ENCODE results near the gene MID2. TPM values are rescaled to one million over a fixed set of nuclear protein-coding genes. Genes with fewer than 3 reads are reported as not detected.

MID2 gene
- total RNA-seq, 4 donors from 2014 or later: 37.9 to 55.3 (median 46.5) TPM

- peaks cover 0 to 6% of the 10 kb centered on the region in 2 donors for H3K4me1 ChIP-seq
- H3K4me3 ChIP-seq (replicated peaks in 1 of 3): no peak overlapping the region
- H3K27ac ChIP-seq: peak overlapping the region in 1 of 3 donors; percentile 44
- no peaks in the 10 kb centered on the region for H3K36me3 ChIP-seq
- peak; percentile 74 to 78 for DNase-seq
- no peaks in the 10 kb centered on the region for H3K9me3 ChIP-seq
- no peaks in the 10 kb centered on the region for H3K27me3 ChIP-seq
- 46 to 51% methylated on average over 4 to 6 of the region's 6 CpGs for WGBS, 2 donors
- intact Hi-C loops (cut with DNase I): no loop called here
- TF ChIP-seq POLR2A (IDR thresholded peaks at IDR 0.05) (no peak), CTCF (IDR thresholded peaks at IDR 0.05) (no peak)
These were observed 45.5 kb downstream of the MID2 start for GRCh38 chrX:107871136-107871535.

- no peak for TF ChIP-seq POLR2A (IDR thresholded peaks at IDR 0.05)
- TF ChIP-seq CTCF (IDR thresholded peaks at IDR 0.05): no peak
- 31 to 51% methylated on average over 4 to 5 of the region's 5 CpGs for WGBS, 2 donors
These were observed 52.4 kb downstream of the MID2 start for GRCh38 chrX:107878106-107878505.

GRCh38 chrX:107880054-107880610, 54.5 kb downstream of the MID2 start:
- H3K27me3 ChIP-seq: no peaks in the 10 kb centered on the region
- H3K9me3 ChIP-seq: no peaks in the 10 kb centered on the region
- no peak overlapping the region for H3K4me3 ChIP-seq (replicated peaks in 1 of 3)
- DNase-seq: peak; percentile 24 to 41
- no peaks in the 10 kb centered on the region for H3K4me1 ChIP-seq
- no peak overlapping the region for H3K27ac ChIP-seq
- no peaks in the 10 kb centered on the region for H3K36me3 ChIP-seq
- intact Hi-C loops (cut with DNase I): no loop called here
- TF ChIP-seq CTCF (IDR thresholded peaks at IDR 0.05): no peak
- TF ChIP-seq POLR2A (IDR thresholded peaks at IDR 0.05): no peak
- WGBS, 2 donors: 43 to 54% methylated on average over 3 to 4 of the region's 5 CpGs

More at GRCh38 chrX:107878106-107878505, 52.4 kb downstream of the MID2 start:
- intact Hi-C loops (cut with DNase I): no loop called here
- no peaks in the 10 kb centered on the region for H3K4me1 ChIP-seq
- peak; percentile 9 to 23 for DNase-seq
- no peaks in the 10 kb centered on the region for H3K36me3 ChIP-seq
- no peaks in the 10 kb centered on the region for H3K27me3 ChIP-seq
- H3K4me3 ChIP-seq (replicated peaks in 1 of 3): no peak overlapping the region
- H3K9me3 ChIP-seq: no peaks in the 10 kb centered on the region
- no peak overlapping the region for H3K27ac ChIP-seq

- TF ChIP-seq POLR2A (IDR thresholded peaks at IDR 0.05): no peak
- peak in 5 of 6 experiments; percentile 43 to 63 (median 47) for TF ChIP-seq CTCF (IDR thresholded peaks at IDR 0.05)
- intact Hi-C loops (cut with DNase I): loop anchor here (10.0 kb wide), 1 partner anchor 239 kb away; no protein-coding TSS in a partner anchor
- Histone ChIP-seq H3K4me3 (replicated peaks in 1 of 3) (no peak overlapping the region), H3K36me3 (no peaks in the 10 kb centered on the region), H3K27me3 (no peaks in the 10 kb centered on the region), H3K27ac (no peak overlapping the region), H3K9me3 (no peaks in the 10 kb centered on the region), H3K4me1 (no peaks in the 10 kb centered on the region)
- WGBS, 2 donors: 49 to 53% methylated on average over 4 of the region's 4 CpGs
- DNase-seq: no peak
These were observed 68.4 kb downstream of the MID2 start for GRCh38 chrX:107894038-107894437.

DNA sequence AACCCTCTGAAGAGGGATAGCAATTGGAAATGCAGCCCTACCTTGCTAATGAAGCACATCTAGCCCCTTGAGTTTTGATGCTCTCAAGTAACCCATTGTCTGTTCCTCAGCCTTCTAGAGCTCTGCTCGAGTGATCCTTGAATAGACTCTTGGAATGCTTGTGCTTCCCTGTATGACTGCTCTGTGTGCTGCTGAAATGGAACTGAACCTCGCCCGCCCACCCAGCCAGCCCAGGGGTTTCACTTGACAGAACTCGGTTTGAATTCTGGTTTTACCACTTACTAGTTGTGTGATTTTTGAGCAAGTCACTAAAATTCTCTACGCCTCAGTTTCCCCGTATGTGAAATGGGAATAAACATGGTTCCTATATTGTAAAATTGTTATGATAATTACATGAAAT, 77.1 kb downstream of the MID2 start:
- peaks cover 3 to 6% of the 10 kb centered on the region in 2 donors for H3K4me1 ChIP-seq
- no peak overlapping the region for H3K4me3 ChIP-seq (replicated peaks in 1 of 3)
- no peak for TF ChIP-seq POLR2A (IDR thresholded peaks at IDR 0.05)
- TF ChIP-seq CTCF (IDR thresholded peaks at IDR 0.05): no peak
- no peak overlapping the region for H3K27ac ChIP-seq
- peak; percentile 77 to 80 for DNase-seq
- H3K36me3 ChIP-seq: peaks cover 0 to 2% of the 10 kb centered on the region in 2 donors
- intact Hi-C loops (cut with DNase I): no loop called here
- H3K27me3 ChIP-seq: no peaks in the 10 kb centered on the region
- no peaks in the 10 kb centered on the region for H3K9me3 ChIP-seq
- 42 to 43% methylated on average over 6 of the region's 6 CpGs for WGBS, 2 donors

All from thyroid gland (tissue), 4 donors.